B cell (primary cell): ENCODE results near the gene URGCP. TPM values are rescaled to one million over a fixed set of nuclear protein-coding genes. Genes with fewer than 3 reads are reported as not detected.

Experiments
- ATAC-seq: fragments of 200-7000 bp; cut with Tn5 transposase; one replicate; pipeline ENCODE4 v1.10.0; 2021; ENCODE audit warnings: low read depth, mild to moderate bottlenecking, moderate number of reproducible peaks, moderate library complexity
- CTCF ChIA-PET: fragments of 350-600 bp; sonication (Branson Sonifier 250); formaldehyde crosslinking; loops from one replicate; lab custom pipeline; 2021; ENCODE audit warnings: antibody characterized with exemption, inconsistent platforms; lab: Charles Lee
- POLR2A ChIA-PET: fragments of 350-600 bp; sonication (Branson Sonifier 250); formaldehyde crosslinking; loops from one replicate; lab custom pipeline; 2021; ENCODE audit warnings: antibody characterized with exemption; lab: Charles Lee
- DNase-seq: peaks from one replicate; pipeline ENCODE4 v3.0.0; 2013
- H2AFZ ChIP-seq: 2 replicates; pipeline ENCODE4 v1.6.1; 2012; ENCODE audit warnings: mild to moderate bottlenecking, low read depth, low read length; ENCODE audit not compliant: insufficient read depth, poor library complexity, severe bottlenecking
- H3K27ac ChIP-seq, 2 donors: 1 replicate in 1 of 2; 2 replicates in 1 of 2; pipeline ENCODE4 v1.5.1; 2012 to 2013; ENCODE audit warnings: low read length in 2 of 2, mild to moderate bottlenecking in 2 of 2, moderate library complexity in 1 of 2
- H3K27me3 ChIP-seq, 4 experiments: fragments of 200-600 bp in 1 of 4; sonication (generic) in 1 of 4; replicated peaks in 1 of 4; 1 replicate in 2 of 4; 2 replicates in 2 of 4; pipeline versions ENCODE4 v1.6.1 to v1.7.0; 2013 to 2016; ENCODE audit warnings: low read length in 3 of 4, mild to moderate bottlenecking in 2 of 4, mixed read lengths in 1 of 4, moderate library complexity in 1 of 4; ENCODE audit not compliant: insufficient read depth in 4 of 4, control insufficient read depth in 3 of 4; ENCODE audit errors: control extremely low read depth in 1 of 4
- H3K36me3 ChIP-seq, 2 experiments: replicated peaks in 1 of 2; 1 replicate in 1 of 2; 2 replicates in 1 of 2; pipeline versions ENCODE4 v1.6.1 to v1.7.1; 2013; ENCODE audit warnings: low read length in 1 of 2; ENCODE audit not compliant: insufficient read depth in 2 of 2, control insufficient read depth in 1 of 2; ENCODE audit errors: control extremely low read depth in 1 of 2, extremely low read depth in 1 of 2
- H3K4me1 ChIP-seq, 2 donors: fragments of 200-600 bp in 1 of 2; sonication (generic) in 1 of 2; 1 replicate in 1 of 2; 2 replicates in 1 of 2; pipeline versions ENCODE4 v1.5.1 to v1.6.1; 2013 to 2017; ENCODE audit warnings: low read length in 2 of 2; ENCODE audit not compliant: control insufficient read depth in 2 of 2, insufficient read depth in 2 of 2
- H3K4me2 ChIP-seq: replicated peaks from 2 replicates; pipeline ENCODE3; 2012; ENCODE audit warnings: mild to moderate bottlenecking, low read depth, low read length; ENCODE audit not compliant: poor library complexity, severe bottlenecking
- H3K4me3 ChIP-seq, 5 experiments: fragments of 200-600 bp in 1 of 5; sonication (generic) in 1 of 5; 1 replicate in 3 of 5; 2 replicates in 2 of 5; pipeline versions ENCODE4 v1.5.1 to v1.7.0; 2011 to 2016; ENCODE audit warnings: low read length in 4 of 5, mild to moderate bottlenecking in 4 of 5, low read depth in 2 of 5, control low read depth in 1 of 5, moderate library complexity in 1 of 5; ENCODE audit not compliant: insufficient read depth in 1 of 5; ENCODE audit errors: control extremely low read depth in 1 of 5, extremely low read depth in 1 of 5
- H3K79me2 ChIP-seq: fragments of 200-600 bp; sonication (generic); one replicate; pipeline ENCODE4 v1.6.0; 2016; ENCODE audit warnings: low read length; ENCODE audit not compliant: control insufficient read depth, insufficient read depth
- H3K9ac ChIP-seq: fragments of 200-600 bp; sonication (generic); 2 replicates; pipeline ENCODE4 v1.6.1; 2017; ENCODE audit warnings: mild to moderate bottlenecking, low read length, moderate library complexity
- H3K9me3 ChIP-seq, 3 donors: one replicate each; pipeline versions ENCODE4 v1.6.1 to v1.7.1; 2013; ENCODE audit warnings: low read length in 2 of 3; ENCODE audit not compliant: control insufficient read depth in 2 of 3, insufficient read depth in 1 of 3; ENCODE audit errors: control extremely low read depth in 1 of 3
- H4K20me1 ChIP-seq: 2 replicates; pipeline ENCODE4 v1.6.0; 2012; ENCODE audit warnings: mild to moderate bottlenecking, low read length; ENCODE audit not compliant: insufficient read depth, control insufficient read depth, poor library complexity, severe bottlenecking
- H3K27ac Mint-ChIP-seq: one replicate; pipeline ENCODE4 v1.8.0; 2021; ENCODE audit warnings: mixed read lengths
- H3K27me3 Mint-ChIP-seq: one replicate; pipeline ENCODE4 v1.8.0; 2021; ENCODE audit warnings: mixed read lengths
- H3K4me1 Mint-ChIP-seq: one replicate; pipeline ENCODE4 v1.8.0; 2021; ENCODE audit warnings: mixed read lengths
- H3K4me3 Mint-ChIP-seq: one replicate; pipeline ENCODE4 v1.8.0; 2021; ENCODE audit warnings: mixed read lengths
- H3K9me3 Mint-ChIP-seq: one replicate; pipeline ENCODE4 v1.8.0; 2022; ENCODE audit warnings: mixed read lengths; ENCODE audit not compliant: insufficient read depth
- EZH2 ChIP-seq: IDR thresholded peaks from 2 replicates; pipeline ENCODE4 v1.6.1; 2012; ENCODE audit warnings: borderline replicate concordance, low read depth, mild to moderate bottlenecking, moderate library complexity, low read length; ENCODE audit not compliant: insufficient read depth, poor library complexity, severe bottlenecking
- WGBS: methylation state at CpG from one replicate; pipeline ENCODE4 v1.1.5; 2013; ENCODE audit warnings: missing lambda C conversion rate; ENCODE audit not compliant: insufficient coverage; 5-methylcytosine and 5-hydroxymethylcytosine counted together
- intact Hi-C: fragments of 100-400 bp; cut with micrococcal nuclease; formaldehyde crosslinking; loops from one replicate; pipeline ENCODE4 v1.10.0; 2022
- polyA plus RNA-seq: library from polyadenylated mRNA; depleted of rRNA; stranded (reverse); fragments of >200 nt; gene quantifications from 2 replicates; pipeline ENCODE4 v1.2.3, GENCODE V29; 2012
- total RNA-seq, 2 donors: library from RNA; stranded (reverse); fragments of 120-200 nt in 1 of 2; gene quantifications; 1 replicate in 1 of 2; 2 replicates in 1 of 2; pipeline versions ENCODE4 v1.2.3 to v1.2.4, GENCODE V29; 2013 to 2022
- TF ChIP-seq, protein P1 (sequence below): fragments of 200-600 bp; IDR thresholded peaks from one replicate; pipeline ENCODE4 v1.8.0; 2022; ENCODE audit warnings: antibody characterized with exemption, mild to moderate bottlenecking

The URGCP gene
- total and polyA plus RNA-seq, 2 donors (not counting 1 experiment from before 2014, with no cell fraction given), result 16.5 to 25.1 TPM

- Histone ChIP-seq H3K4me2 (no peak overlapping the region), H3K9ac (no peak overlapping the region), H2AFZ (no peak overlapping the region), H3K4me3 (no peak overlapping the region), H3K36me3 (peaks cover 0 to 4% of the 10 kb centered on the region in 2 experiments), H3K79me2 (no peaks in the 10 kb centered on the region), H3K27me3 (no peaks in the 10 kb centered on the region), H3K27ac (no peak overlapping the region), H3K4me1 (no peaks in the 10 kb centered on the region), H4K20me1 (no peaks in the 10 kb centered on the region), H3K9me3 (no peaks in the 10 kb centered on the region)
- ATAC-seq (no peak), DNase-seq (no peak)
- H3K4me3 Mint-ChIP-seq, result no peak overlapping the region
- H3K27me3 Mint-ChIP-seq, result no peaks in the 10 kb centered on the region
- 92% methylated on average over 4 of the region's 4 CpGs for WGBS
- H3K27ac Mint-ChIP-seq, result no peak overlapping the region
- H3K4me1 Mint-ChIP-seq, result no peaks in the 10 kb centered on the region
- intact Hi-C loops, result no loop called here
- TF ChIP-seq EZH2, result no peak
- TF ChIP-seq, protein P1, sequence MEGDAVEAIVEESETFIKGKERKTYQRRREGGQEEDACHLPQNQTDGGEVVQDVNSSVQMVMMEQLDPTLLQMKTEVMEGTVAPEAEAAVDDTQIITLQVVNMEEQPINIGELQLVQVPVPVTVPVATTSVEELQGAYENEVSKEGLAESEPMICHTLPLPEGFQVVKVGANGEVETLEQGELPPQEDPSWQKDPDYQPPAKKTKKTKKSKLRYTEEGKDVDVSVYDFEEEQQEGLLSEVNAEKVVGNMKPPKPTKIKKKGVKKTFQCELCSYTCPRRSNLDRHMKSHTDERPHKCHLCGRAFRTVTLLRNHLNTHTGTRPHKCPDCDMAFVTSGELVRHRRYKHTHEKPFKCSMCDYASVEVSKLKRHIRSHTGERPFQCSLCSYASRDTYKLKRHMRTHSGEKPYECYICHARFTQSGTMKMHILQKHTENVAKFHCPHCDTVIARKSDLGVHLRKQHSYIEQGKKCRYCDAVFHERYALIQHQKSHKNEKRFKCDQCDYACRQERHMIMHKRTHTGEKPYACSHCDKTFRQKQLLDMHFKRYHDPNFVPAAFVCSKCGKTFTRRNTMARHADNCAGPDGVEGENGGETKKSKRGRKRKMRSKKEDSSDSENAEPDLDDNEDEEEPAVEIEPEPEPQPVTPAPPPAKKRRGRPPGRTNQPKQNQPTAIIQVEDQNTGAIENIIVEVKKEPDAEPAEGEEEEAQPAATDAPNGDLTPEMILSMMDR, result no peak
- POLR2A ChIA-PET, result no interaction called here
- no peaks in the 10 kb centered on the region for H3K9me3 Mint-ChIP-seq
- CTCF ChIA-PET, result no interaction called here
Measured at GRCh38 chr7:43944286-43944685, 37.9 kb upstream of the URGCP start.

DNA sequence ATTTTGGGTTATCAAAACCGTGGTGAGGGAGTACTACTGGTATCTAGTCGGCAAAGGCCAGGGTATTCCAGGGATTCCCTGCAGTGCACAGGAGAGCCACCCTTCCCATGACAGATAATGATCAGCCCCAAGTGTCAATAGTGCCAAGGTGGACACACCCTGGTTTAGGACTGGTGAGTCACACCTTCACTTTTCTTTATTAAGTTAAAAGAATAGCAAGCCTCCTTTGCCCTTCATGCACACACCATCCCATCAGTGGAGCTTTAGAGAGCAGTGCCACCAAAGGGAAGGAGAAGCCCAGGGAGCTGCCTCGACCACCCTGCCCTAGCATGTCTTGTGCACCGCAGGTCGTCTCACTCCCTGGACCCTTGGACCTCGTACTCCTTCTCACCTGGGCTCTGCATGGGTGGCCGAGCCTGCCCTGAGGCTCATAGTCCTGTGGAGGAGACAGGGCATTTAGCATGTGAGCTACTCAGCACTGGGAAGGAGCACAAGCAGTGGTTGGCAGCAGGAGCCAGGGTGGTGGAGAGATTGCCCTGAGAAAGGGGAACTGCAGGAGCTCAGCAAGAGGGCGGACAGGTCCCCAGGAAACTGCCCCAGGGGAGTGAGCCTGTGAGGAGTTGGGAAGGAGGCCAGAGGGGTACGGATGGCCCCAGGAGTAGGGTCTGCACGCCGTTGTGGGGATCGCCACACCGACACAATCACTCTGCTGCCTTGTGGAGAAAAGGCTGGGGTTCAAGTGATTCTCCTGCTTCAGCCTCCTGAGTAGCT, 37.2 kb upstream of the URGCP start:
- Mint-ChIP-seq H3K27me3 (no peaks in the 10 kb centered on the region), H3K4me3 (no peak overlapping the region), H3K27ac (no peak overlapping the region), H3K9me3 (no peaks in the 10 kb centered on the region), H3K4me1 (no peaks in the 10 kb centered on the region)
- TF ChIP-seq, protein P1, result no peak
- no peak for TF ChIP-seq EZH2
- H3K27ac ChIP-seq, result no peak overlapping the region
- no peak for ATAC-seq
- H3K36me3 ChIP-seq, result peaks cover 0 to 3% of the 10 kb centered on the region in 2 experiments
- no peaks in the 10 kb centered on the region for H3K79me2 ChIP-seq
- DNase-seq, result no peak
- no peak overlapping the region for H3K4me2 ChIP-seq
- H3K9ac ChIP-seq, result no peak overlapping the region
- H3K4me3 ChIP-seq, result no peak overlapping the region
- no peaks in the 10 kb centered on the region for H3K4me1 ChIP-seq
- H3K27me3 ChIP-seq, result no peaks in the 10 kb centered on the region
- intact Hi-C loops, result no loop called here
- 96% methylated on average over 13 of the region's 13 CpGs for WGBS
- H3K9me3 ChIP-seq, result no peaks in the 10 kb centered on the region
- no peaks in the 10 kb centered on the region for H4K20me1 ChIP-seq
- ChIA-PET CTCF (no interaction called here), POLR2A (no interaction called here)
- H2AFZ ChIP-seq, result no peak overlapping the region
